Mucosa of descending colon (tissue), 3 donors: ENCODE data around the gene HK1. TPM values are rescaled to one million over a fixed set of nuclear protein-coding genes. Genes with fewer than 3 reads are reported as not detected.

Source experiments
- ATAC-seq: fragments of 200-7000 bp; cut with Tn5 transposase; one replicate; pipeline ENCODE4 v1.9.1; 2020; ENCODE audit warnings: mild to moderate bottlenecking, moderate library complexity
- DNase-seq, 3 donors: peaks; one replicate each; pipeline ENCODE4 v3.0.0-alpha.2; 2020
- H3K36me3 ChIP-seq: fragments of 200-600 bp; one replicate; pipeline ENCODE4 v1.8.0; 2021; ENCODE audit warnings: low read depth, mild to moderate bottlenecking
- H3K4me1 ChIP-seq: fragments of 200-600 bp; one replicate; pipeline ENCODE4 v1.8.0; 2021; ENCODE audit warnings: low read depth, mild to moderate bottlenecking
- H3K4me3 ChIP-seq: fragments of 200-600 bp; one replicate; pipeline ENCODE4 v1.8.0; 2021; ENCODE audit warnings: mild to moderate bottlenecking
- H3K9me3 ChIP-seq: fragments of 200-600 bp; one replicate; pipeline ENCODE4 v1.8.0; 2021; ENCODE audit warnings: mild to moderate bottlenecking
- CTCF ChIP-seq: fragments of 200-600 bp; IDR thresholded peaks from one replicate; pipeline ENCODE4 v1.8.0; 2022; ENCODE audit warnings: antibody characterized with exemption, mild to moderate bottlenecking
- intact Hi-C, 2 donors: fragments of 100-400 bp; cut with DNase I in 1 of 2; cut with micrococcal nuclease in 1 of 2; formaldehyde crosslinking; loops; one replicate each; pipeline versions ENCODE4 v1.11.0 to v1.11.1; 2022; cut with DNase I, micrococcal nuclease
- total RNA-seq, 3 donors: library from RNA; stranded (reverse); fragmentation: NEBNext Ultra II Directional in 2 of 3; extraction: Animal tissue kit (Norgen Biotek cat#: 25700) in 2 of 3; gene quantifications; one replicate each; pipeline versions ENCODE4 v1.2.1 to v1.2.4, GENCODE V29; 2021 to 2023
- donor health status: DM: no; HTN: no; CAD: no; lungs with moderate emphysema.
- donor health status: DM: no; HTN: no; CAD: no.
- donor health status: DM: no; HTN: yes; CAD: no.

The HK1 gene
- total RNA-seq, 3 donors from 2014 or later: 63.9 to 102 (median 81.3) TPM

DNA sequence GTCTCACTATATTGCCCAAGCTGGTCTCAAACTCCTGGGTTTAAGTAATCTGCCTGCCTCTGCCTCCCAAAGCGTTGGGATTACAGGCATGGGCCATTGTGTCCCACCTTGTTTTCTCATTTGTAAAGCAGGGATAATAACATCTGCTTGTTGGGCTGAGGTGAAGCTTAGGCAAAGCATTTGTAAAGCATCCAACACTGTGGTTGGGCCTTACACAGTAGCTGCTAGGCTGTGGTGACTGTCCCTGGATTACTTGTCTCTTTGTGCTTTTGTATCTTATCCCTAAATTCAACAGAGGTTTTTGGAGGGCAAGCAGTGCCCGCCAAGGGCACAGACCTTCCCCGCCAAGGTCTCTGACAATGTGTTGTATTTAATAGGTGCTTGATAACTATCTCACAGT lies 43.8 kb upstream of the HK1 start:
- TF ChIP-seq CTCF: no peak
- ATAC-seq (no peak), DNase-seq (no peak)
- intact Hi-C loops: no loop called here
- no peaks in the 10 kb centered on the region for H3K9me3 ChIP-seq
- H3K4me1 ChIP-seq: peaks cover 16% of the 10 kb centered on the region
- no peaks in the 10 kb centered on the region for H3K36me3 ChIP-seq
- no peak overlapping the region for H3K4me3 ChIP-seq

- peaks cover 5% of the 10 kb centered on the region for H3K4me1 ChIP-seq
- H3K9me3 ChIP-seq: no peaks in the 10 kb centered on the region
- intact Hi-C loops: loop anchor here (5.0 kb wide), 2 partner anchors 155 to 270 kb away; no protein-coding TSS in a partner anchor
- TF ChIP-seq CTCF: peak; percentile 65
- no peak overlapping the region for H3K4me3 ChIP-seq
- H3K36me3 ChIP-seq: no peaks in the 10 kb centered on the region
- ATAC-seq: peak; percentile 90
- peak; percentile 86 to 94 (median 93) for DNase-seq
Observed at GRCh38 chr10:69237528-69238159, 40.7 kb upstream of the HK1 start.

GRCh38 chr10:69239136-69239535 lies 39.2 kb upstream of the HK1 start:
- Histone ChIP-seq H3K36me3 (no peaks in the 10 kb centered on the region), H3K9me3 (no peaks in the 10 kb centered on the region), H3K4me3 (no peak overlapping the region), H3K4me1 (no peaks in the 10 kb centered on the region)
- DNase-seq (no peak), ATAC-seq (no peak)
- intact Hi-C loops: loop anchor here (5.0 kb wide), 2 partner anchors 153 to 268 kb away; no protein-coding TSS in a partner anchor
- TF ChIP-seq CTCF: no peak

- Histone ChIP-seq H3K9me3 (no peaks in the 10 kb centered on the region), H3K4me1 (no peaks in the 10 kb centered on the region), H3K4me3 (no peak overlapping the region), H3K36me3 (no peaks in the 10 kb centered on the region)
- DNase-seq (no peak), ATAC-seq (no peak)
- TF ChIP-seq CTCF: no peak
- intact Hi-C loops: loop anchor here (5.0 to 10.0 kb wide), 3 partner anchors 152 to 275 kb away; no protein-coding TSS in a partner anchor
Observed at GRCh38 chr10:69239816-69240434, 38.4 kb upstream of the HK1 start.

DNA sequence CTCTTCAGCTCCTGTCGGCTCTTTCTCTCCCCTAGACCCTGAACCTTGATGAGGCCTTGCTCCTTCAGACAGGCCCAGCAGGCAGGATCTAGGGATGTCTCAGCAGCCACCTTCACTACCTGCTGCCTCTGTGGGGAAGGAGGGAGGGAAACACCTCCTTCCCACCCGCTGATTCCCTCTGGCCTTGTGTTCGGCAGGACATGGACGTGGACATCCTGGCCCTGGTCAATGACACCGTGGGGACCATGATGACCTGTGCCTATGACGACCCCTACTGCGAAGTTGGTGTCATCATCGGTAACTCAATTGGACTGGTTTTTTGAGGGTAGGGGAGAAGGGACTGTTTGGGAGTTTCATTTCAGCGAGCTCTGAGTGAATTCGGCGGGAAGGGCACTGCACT lies 37.8 kb upstream of the HK1 start:
- Histone ChIP-seq H3K4me1 (no peaks in the 10 kb centered on the region), H3K4me3 (no peak overlapping the region), H3K9me3 (no peaks in the 10 kb centered on the region), H3K36me3 (no peaks in the 10 kb centered on the region)
- TF ChIP-seq CTCF: no peak
- DNase-seq (no peak), ATAC-seq (no peak)
- intact Hi-C loops: loop anchor here in 1 of 2 donors (10.0 kb wide), 1 partner anchor 274 kb away; no protein-coding TSS in a partner anchor
